Measurements from ENCODE around the gene CUL4B.
A peak's percentile ranks its signal among the peaks of the same experiment; 100 is the strongest.
"Not testable (repeated sequence)": the region's sequence is repeated elsewhere in the genome, so short reads cannot be mapped to it uniquely, and the experiment has no call there.

The CUL4B gene

DNA sequence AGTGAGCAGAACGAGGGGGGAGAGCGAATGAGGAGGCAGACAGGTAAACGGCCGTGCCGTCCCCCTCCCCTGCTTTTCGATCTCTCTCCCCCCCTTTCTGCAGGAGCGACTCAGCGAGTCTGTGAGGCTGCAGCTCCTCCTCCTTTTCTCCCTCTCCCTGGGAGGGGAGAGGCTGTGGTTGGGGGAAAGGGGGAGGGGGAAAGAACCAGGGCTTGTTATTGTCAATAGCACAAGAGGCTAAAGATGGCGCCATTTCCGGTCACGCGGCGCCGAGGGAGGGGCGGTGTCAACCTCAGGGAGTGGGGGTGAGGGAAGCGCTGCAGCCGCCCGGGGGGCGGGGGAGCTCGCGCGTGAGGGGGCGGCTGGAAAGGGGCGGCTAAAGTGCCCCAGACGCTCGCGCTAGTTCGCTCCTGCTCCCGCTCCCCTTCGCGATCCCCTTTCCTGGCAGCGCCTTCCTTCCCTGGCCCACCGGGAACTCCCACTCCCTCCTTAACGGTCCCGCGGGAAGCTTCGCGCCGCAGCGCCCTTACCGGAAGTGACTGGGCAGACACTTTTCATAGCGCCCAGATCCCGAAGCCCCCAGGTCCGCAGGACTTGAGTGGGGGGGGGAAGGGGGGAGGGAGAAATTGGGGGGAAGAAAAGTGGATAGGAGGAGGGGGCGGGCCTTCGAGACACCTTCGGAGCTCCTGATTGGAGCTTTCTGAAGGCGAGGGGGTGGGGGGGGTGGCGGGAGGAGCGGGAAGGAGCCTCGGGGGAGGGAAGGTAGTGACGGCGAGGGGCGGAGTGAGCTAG, at the start of gene CUL4B:
Gene CUL4B (minus strand): TSS at position 121 of the 792 bp plus-strand sequence. CDS start 324 bp downstream, outside the sequence.
- DNase-seq (ENCODE audit: low spot score) = peak; percentile 86

DNA sequence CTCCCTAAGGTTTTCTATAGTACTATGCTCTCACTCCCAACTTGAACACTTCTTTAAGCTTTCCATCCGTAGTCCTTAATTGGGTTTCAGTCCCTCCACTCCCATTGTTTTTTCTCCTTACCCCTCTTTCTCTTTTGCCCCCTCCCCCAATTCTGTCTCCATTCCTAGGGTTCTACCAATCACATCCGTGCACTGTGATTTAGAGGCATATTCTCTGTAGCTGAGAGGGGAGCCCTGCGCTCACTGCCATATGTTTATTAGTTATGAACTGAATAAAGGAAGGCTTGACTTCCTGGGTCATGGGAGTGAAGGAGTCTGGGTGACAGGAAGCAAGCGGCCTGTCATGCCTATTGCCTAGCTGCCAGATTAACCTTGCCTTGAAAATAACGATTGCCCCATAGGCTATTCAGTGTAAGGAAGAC, 43.6 kb upstream of the CUL4B start:
- DNase-seq (ENCODE audit: low spot score) = peak; percentile 47

DNA sequence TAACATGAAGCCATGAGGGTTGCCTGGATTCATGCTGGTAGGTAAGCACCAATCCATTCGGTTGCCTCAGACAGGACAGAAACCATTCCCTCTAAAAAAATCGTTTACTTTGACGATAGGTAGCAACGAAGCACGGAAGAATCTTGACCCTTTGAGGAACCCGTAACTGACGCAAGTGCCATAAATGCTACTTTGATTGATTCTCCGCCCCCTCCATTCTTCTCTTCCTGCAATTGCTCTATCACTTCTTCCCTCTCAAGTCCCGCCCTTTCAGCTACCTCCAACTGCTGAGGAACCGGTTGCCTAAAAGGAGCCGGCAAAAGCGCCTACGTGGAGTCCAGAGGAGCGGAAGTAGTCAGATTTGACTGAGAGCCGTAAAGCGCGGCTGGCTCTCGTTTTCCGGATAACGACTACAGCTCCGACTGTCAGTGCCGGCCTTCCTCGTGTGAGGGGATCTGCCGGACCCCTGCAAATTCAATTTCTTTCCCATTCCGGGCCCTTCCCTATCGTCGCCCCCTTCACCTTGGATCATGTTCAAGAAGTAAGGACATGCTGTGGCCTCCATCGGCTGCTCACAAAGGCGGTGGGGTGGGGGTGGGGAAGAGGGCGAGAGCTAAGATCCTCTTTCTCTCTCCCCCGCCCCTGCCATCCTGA, 43.1 kb upstream of the CUL4B start, which contains the start of gene MCTS1:
Gene MCTS1 (plus strand): TSS at position 395 of the 654 bp plus-strand sequence. CDS start 136 bp downstream, at position 531.
- peak; percentile 79 for DNase-seq (ENCODE audit: low spot score)

- DNase-seq (ENCODE audit: low spot score) = no peak
Measured at GRCh38 chrX:120585702-120586101, 24.9 kb upstream of the CUL4B start.

DNA sequence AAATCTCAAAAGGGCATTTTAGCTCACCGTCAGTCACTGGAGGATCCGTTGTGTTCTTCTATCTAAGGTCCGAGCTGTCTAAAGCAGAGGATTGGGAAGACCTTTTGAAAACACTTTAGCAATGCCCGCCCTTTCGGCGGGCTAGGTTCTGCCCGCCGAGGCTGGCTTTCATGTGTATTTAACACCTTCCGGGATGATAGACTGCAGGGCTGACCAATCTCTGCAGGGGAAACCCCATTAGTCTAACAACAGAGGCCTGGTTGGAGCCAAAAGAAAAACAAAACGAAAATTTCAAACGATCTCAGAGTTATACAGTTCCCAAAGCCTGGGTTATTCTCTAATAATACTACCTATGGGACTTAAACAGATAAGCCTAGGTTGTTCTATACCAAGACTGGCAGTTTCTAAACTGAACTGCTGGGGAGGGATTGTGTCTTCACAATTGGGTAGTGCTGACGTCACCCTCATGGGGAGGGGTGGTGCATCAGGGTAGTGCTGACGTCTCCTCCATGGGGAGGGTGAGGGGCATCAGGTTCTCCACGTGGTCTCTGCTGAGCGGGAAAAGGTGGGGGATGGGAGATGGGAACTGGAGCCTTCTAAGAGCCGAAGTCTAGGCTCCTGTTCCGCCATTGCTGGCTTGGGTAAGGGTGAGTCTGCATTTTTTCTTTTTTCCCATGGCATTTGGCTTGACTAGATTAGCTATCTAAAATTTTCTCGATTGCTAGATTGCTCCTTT, 14.8 kb upstream of the CUL4B start:
- no peak for DNase-seq (ENCODE audit: low spot score)

DNA sequence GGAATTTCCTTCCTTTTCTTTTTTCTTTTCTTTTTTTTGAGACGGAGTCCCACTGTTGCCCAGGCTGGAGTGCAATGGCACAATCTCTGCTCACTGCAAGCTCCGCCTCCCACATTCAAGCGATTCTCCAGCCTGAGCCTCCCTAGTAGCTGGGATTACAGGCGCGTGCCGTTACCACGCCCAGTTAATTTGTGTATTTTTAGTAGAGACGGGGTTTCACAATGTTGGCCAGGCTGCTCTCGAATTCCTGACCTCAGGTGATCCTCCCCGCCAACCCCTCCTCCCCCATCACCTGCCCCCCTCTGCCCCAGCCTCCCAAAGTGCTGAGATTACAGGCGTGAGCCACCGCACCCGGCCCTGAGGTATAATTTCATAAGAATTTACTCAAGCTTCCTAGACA, 13.0 kb upstream of the CUL4B start:
- DNase-seq (ENCODE audit: low spot score) = not testable (repeated sequence)

DNA sequence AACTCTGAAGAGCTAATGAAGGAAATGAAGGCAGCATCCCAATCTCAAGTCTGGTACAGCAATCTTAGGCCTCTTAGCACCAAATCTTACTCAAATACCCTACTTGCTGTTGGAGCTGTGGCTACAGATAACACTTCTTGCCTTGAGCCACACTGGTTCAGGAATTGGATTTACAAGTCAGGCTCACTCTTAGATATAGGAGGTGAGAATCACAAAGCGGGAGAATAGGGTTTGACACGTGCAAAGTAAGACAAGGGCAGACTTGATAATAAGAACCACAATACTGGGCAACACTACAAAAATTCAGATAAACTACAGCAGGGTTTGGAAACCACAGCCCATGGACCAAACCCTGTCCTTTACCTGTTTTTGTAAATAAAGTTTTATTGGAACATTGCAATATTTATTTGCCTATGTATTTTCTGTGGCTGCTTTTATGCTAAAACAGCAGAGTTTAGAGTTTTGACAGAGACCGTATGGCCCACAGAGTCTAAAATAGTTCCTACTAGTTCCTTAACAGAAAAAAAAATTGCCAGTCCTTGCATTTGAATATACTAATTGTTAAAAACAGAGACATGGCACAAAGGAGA, 9.3 kb upstream of the CUL4B start:
- DNase-seq (ENCODE audit: low spot score) = no peak

DNA sequence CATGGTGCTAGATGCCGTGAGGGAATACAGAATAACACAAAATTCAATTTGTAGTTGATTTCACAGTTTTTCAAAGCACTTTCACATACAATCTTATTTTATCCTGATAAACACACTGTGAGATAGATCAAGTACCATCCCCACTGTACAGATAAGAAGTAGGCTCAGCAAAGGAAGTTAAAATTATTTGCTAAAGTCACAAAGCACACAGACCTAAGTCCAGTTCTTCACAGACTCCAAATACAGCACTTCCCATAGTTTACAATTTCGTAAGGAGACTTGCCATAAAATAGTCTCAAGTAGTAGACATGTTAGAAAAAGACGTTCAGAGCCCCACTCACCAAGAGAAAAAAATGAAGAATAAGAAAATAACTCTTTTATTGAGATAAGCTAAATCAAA, 7.8 kb upstream of the CUL4B start:
- no peak for DNase-seq (ENCODE audit: low spot score)

DNA sequence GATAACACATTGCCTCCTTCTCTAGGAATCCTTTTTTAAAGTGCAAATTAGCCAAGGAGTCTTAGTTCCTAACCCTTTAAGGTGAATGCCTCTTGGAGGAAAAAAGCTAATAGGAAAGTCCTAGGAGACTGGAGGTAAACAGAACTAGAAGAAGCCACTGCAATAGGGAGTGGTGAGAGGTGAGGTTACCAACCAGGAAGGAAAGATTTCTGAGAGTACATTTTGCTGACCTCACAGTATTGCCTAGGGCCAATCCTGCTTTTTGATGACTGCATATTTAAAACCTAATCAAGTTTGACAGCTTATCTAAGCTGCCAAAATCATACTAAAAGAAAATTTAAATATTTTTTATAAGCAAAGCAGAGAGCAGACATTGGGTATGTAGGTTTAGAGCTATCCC, 7.3 kb upstream of the CUL4B start:
- DNase-seq (ENCODE audit: low spot score) = no peak

DNA sequence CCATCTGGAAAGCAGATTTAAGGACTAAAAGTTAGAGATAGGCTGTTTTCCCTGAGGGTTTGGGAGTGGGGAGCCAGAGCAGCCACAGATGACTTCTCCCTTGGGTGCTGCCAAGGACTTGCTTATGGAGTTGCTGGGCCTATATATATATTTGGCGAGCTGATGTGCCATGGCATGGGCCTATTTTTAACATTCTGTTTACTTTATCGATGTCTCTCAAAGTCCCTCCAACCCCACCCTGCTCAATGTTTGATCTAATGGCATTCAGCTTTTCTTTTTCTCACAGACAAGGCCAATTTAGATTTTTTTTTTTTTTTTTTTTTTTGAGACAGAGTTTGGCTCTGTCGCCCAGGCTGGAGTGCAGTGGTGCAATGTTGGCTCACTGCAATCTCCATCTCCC, 6.1 kb upstream of the CUL4B start:
- no peak for DNase-seq (ENCODE audit: low spot score)

DNA sequence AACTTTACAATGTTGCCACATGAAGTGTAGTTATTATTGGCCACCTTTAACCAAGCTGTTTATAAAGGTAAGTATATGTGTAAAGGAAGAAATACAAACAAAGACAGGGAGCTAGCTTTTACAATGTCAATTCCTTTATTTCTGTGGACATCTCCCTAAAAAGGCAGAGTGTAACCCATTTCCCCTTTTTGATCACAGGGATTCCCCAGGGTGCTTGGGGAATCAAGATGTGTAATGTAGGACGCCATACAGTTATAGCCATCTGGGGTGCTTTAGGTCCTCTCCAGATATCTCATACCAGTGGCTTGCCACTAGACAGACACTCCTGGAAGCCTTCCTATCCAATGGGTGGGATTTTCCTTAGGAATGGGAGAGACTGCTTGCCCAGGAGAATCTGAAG, 4.2 kb upstream of the CUL4B start:
- no peak for DNase-seq (ENCODE audit: low spot score)

DNA sequence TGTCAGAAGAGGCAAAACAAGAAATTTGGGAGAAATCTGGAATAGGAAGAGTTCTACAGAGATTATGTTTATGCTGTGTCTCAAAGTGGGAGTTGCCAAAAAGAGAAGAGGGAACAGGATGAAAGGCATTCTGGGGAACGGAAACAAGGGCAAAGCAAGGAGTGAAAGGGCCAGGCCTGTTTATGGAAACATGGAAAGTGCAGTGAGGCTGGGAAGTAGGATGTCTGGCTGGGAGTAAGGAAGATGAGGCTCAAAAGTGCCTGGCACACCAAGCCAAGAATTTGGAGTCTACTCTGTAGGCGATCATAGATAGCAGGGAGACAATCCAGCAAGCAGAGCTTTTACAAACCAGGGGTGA, 1.8 kb upstream of the CUL4B start:
- DNase-seq (ENCODE audit: low spot score) = no peak

GRCh38 chrX:120561634-120562568, 1.1 kb upstream of the CUL4B start:
- no peak for DNase-seq (ENCODE audit: low spot score)

GRCh38 chrX:120560405-120560841, 339 bp downstream of the CUL4B start:
- DNase-seq (ENCODE audit: low spot score) = peak; percentile 5

DNA sequence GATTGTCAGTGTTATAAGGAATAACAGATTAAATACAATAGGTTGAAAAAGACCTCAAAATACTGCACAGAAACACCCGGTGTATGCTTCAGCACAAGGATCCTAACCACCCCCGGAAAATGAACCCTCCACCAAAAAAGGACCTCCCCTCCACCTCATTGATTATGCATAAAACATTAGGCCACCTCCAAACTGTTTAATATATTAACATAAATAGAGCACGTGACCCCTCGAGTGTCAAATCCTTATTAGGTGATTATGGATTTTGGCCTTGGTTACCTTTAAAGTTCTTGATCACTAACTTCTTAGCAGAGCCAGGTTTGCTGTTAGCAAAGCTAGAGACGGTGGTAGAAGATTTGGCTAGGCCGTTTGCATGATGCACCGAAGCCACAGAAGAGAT, 958 bp downstream of the CUL4B start:
- DNase-seq (ENCODE audit: low spot score) = no peak

GRCh38 chrX:120556251-120556650, 4.5 kb downstream of the CUL4B start:
- no peak for DNase-seq (ENCODE audit: low spot score)

GRCh38 chrX:120549483-120550452, 11.0 kb downstream of the CUL4B start:
- DNase-seq (ENCODE audit: low spot score) = peak; percentile 54

GRCh38 chrX:120536061-120536460, 24.7 kb downstream of the CUL4B start:
- DNase-seq (ENCODE audit: low spot score) = no peak

- no peak for DNase-seq (ENCODE audit: low spot score)
Measured at GRCh38 chrX:120534413-120535205, 26.2 kb downstream of the CUL4B start.
